Motor neuron (in vitro differentiated cells): ENCODE measurements around the gene CAPN15. TPM values are rescaled to one million over a fixed set of nuclear protein-coding genes. Genes with fewer than 3 reads are reported as not detected.
A peak's percentile ranks its signal among the peaks of the same experiment; 100 is the strongest.

Source experiments
- ATAC-seq, 8 experiments: fragments of 200-7000 bp; cut with Tn5 transposase; replicated peaks in 6 of 8; 2 replicates each; pipeline ENCODE4 v1.8.0; 2021; ENCODE audit warnings: mild to moderate bottlenecking in 8 of 8, moderate library complexity in 8 of 8
- H3K27ac ChIP-seq, 2 donors: fragments of 250-450 bp; sonication (Bioruptor Pico); 2 replicates each; pipeline ENCODE4 v1.9.0; 2021; ENCODE audit warnings: antibody characterized with exemption in 2 of 2, mild to moderate bottlenecking in 2 of 2, moderate library complexity in 1 of 2
- H3K4me1 ChIP-seq, 2 donors: fragments of 250-450 bp; sonication (Bioruptor Pico); replicated peaks in 1 of 2; 2 replicates each; pipeline ENCODE4 v1.6.1; 2021; ENCODE audit warnings: antibody characterized with exemption in 2 of 2, mild to moderate bottlenecking in 2 of 2, moderate library complexity in 1 of 2
- H3K4me3 ChIP-seq, 5 donors: fragments of 250-450 bp; sonication (Bioruptor Pico); 2 replicates each; pipeline ENCODE4 v1.9.0; 2021; ENCODE audit warnings: antibody characterized with exemption in 5 of 5, mild to moderate bottlenecking in 5 of 5, moderate library complexity in 4 of 5
- WGBS, 10 experiments: fragments of 450-650 bp; shearing (Covaris generic); methylation state at CpG; one replicate each; pipeline ENCODE4 v1.0.0; 2022; 5-methylcytosine and 5-hydroxymethylcytosine counted together
- in situ Hi-C, 9 experiments: fragments of 400-800 bp; cut with MboI; loops; one replicate each; pipeline ENCODE4 v1.15.0; 2021; ENCODE audit warnings: low sequenced_read_pairs in 9 of 9, low pct_unique_long_range_greater_than_20kb in 2 of 9; ENCODE audit not compliant: unreplicated experiment in 9 of 9
- total RNA-seq, 8 experiments: library from RNA; unstranded; fragments of 300-600 nt; gene quantifications; 2 replicates each; pipeline versions ENCODE4 v1.2.3 to v1.2.4, GENCODE V29; 2022

Gene CAPN15
- total RNA-seq, 8 experiments from 2014 or later = 7.1 to 46.4 (median 12.7) TPM

DNA sequence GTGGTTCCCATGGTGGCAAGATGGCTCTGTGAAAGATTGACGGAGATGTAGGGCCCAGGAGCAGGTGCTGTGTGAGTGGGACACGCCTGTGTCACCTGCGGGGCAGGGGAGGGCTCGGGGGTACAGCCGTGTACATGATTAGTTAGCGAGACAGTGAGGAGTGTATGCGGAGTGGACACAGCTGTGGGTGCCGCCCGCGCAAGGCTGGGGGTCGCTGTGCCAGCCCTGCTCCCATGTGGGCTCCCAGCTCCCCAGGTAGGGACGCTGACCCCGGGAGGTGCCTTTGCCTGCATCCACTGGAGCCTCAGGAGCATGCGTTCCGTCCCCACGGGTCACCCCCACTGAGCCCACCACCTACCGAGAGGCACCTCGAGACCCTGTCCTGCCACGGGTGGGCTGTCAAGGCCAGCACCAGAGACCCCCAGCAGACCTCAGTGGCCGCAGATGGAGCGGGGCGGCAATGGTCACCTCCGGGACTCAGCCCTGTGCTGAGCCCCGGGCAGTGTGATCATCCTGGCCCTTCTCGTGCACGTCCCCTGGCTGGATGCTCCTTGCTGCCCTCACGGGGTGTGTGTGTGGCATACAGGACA is 7.4 kb downstream of the CAPN15 start:
- Histone ChIP-seq H3K27ac (no peak overlapping the region), H3K4me3 (no peak overlapping the region), H3K4me1 (no peaks in the 10 kb centered on the region)
- ATAC-seq = peak in 6 of 8 experiments; percentile 3 to 53 (median 20)
- WGBS, 10 experiments = 0 to 100% methylated on average over 1 to 2 of the region's 27 CpGs; no CpG with 5 or more reads in 8 of the 10 experiments
- in situ Hi-C loops = no loop called here

DNA sequence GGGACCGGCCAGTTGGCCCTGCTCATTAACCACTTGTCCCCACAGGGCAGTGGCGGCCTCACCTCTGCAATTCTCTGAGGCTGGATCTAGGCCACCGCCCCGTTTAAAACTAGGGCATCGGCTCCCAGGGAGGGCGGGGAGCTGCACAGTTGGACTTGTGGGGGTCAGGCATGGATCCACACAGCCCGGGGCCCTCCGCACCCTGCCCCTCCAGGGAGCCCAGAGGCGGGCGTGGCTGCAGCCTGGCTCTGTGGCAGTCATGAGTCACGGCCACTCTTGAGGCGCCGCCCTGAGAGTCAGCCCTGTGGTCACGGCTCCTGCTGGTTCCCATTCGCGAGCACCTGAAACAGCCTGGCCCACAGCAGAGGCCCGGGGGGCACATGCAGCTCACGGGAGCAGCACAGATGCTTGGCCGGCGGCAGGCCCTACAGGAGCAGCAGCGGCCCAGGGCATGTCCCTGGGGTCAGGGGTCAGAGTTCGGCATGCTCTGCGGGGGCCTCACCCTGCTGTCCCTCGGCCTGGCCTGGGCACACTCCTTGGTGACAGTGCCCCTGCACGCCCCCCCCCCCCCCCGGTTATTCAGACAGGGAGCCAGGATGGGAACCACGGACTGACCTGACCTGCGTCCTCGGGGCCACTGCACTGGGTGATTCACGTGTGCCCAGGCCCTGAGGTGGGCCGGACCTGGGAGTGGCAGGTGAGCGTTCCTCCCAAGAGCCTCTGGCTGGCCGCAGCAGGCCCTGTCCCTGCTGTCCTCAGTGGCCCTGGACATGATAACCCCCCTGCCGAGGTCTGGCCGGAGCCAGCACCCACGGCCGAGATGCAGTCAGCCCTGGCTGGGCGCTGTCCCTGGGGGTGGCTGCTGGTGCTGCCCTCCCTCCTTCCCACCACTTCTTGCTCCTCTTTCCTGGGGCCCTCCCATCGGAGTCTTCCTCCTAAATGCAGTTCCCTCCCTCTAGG is 8.2 kb downstream of the CAPN15 start:
- Histone ChIP-seq H3K27ac (no peak overlapping the region), H3K4me3 (no peak overlapping the region), H3K4me1 (no peaks in the 10 kb centered on the region)
- WGBS, 10 experiments = 90 to 93% (median 91%) methylated on average over 2 to 9 of the region's 39 CpGs; no CpG with 5 or more reads in 7 of the 10 experiments
- in situ Hi-C loops = no loop called here
- ATAC-seq = peak; percentile 5 to 96 (median 50)

DNA sequence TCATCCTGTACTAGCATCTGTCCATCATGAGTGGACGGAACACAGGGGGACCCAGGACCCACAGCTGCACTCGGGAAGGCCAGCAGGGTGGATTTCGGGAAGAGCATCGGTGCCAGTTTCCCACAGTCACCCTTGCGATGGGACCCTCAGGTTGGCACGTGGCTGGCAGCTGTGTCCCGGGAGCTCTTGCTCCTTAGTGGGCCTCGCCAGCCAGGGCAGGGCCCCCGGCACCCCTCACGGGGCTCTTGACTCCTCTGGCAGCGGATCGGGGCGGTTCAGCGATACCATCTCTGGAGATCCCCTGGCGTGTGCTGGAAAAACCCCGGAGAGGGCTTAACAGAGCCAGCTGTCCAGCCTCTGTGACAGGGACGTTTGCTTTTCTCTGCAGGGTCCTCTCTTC is 9.2 kb downstream of the CAPN15 start:
- Histone ChIP-seq H3K4me1 (no peaks in the 10 kb centered on the region), H3K27ac (no peak overlapping the region), H3K4me3 (no peak overlapping the region)
- 50 to 100% (median 100%) methylated on average over 1 to 3 of the region's 17 CpGs; no CpG with 5 or more reads in 5 of the 10 experiments for WGBS, 10 experiments
- no peak for ATAC-seq
- in situ Hi-C loops = no loop called here

DNA sequence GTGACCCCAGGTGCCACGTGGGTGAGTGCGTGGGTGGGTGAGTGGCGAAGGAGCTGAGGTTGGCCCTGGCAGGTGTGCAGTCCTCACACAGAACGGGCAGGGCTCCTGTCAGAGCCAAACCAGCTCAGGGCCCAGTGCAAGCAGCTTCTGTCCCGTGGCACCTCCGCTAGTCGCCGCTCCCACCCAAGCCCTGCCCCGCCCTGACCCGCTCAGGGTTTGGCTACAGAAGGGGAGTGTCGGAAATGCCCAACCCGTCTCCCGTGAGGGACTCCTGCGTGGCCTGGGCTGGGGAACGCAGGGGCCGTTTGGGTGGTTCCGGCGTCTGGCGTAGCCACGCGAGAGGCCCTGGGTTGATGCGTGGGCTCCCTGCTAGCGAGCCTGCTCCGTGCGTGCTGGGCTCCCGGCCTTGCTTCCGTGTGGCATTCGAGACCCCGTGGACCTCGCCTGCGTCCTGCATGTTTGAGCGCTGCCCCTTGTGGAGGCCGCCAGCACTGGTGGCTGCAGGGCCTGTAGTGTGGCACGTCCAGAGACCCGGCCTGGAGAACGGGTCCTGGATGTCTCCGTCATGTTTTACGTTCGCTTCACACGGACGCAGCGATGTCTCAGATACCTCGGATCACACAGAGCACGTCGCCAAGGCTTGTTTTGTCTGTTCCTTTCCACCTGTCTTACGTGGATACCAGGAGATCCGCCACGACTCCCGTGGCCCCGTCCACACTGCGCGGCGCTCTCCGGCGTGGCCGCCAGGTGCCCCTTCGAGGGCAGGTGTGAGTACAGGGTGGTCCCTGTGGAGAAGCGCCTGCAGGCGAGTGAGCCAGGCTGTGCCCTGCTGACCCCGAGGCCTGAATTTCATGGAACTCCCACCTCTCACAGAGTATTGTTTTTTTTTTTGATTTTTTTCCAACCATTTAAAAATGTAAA is 10.2 kb downstream of the CAPN15 start:
- whole genome bisulfite sequencing, 10 experiments = 80 to 100% (median 98%) methylated on average over 1 to 24 of the region's 60 CpGs; no CpG with 5 or more reads in 5 of the 10 experiments
- ATAC-seq = peak in 1 of 8 experiments; percentile 3
- H3K4me3 ChIP-seq = no peak overlapping the region
- in situ Hi-C loops = no loop called here
- H3K4me1 ChIP-seq = no peaks in the 10 kb centered on the region
- H3K27ac ChIP-seq = no peak overlapping the region

DNA sequence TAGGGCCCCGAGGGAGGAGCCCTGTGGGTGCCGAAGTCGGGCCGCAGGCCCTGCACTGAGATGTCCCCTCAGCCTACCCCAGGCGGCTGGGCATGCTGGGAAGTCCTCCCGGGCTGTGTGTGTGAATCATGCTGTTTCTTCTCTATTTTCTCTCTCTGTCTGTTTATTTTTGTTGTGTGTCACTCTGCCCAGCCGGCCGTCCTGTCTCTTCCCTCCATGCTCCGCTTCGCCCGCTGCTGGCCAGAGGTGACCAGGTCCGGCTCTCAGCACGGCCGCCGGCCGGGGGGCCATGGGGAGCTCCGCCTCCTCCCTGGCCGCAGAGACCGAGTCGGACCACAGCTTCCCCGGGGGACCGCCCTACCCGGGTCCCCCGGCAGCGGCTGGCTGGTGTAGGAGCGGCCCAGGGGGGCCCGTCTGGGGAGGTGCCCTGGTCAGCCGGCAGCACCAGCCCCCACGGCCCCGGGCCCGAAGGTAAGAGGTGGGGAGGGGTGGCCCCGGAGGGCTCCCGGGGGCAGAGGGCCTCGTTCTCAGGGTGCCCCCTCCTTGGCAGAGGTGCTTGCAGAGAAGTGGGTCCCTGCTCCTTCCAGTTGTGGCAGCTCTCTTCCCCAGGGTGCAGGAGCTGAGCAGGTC is 12.5 kb downstream of the CAPN15 start:
- WGBS, 10 experiments = 87 to 100% (median 96%) methylated on average over 1 to 4 of the region's 34 CpGs; no CpG with 5 or more reads in 6 of the 10 experiments
- H3K27ac ChIP-seq = no peak overlapping the region
- peaks cover 0 to 4% of the 10 kb centered on the region in 2 donors for H3K4me1 ChIP-seq
- in situ Hi-C loops = no loop called here
- H3K4me3 ChIP-seq = no peak overlapping the region
- peak in 1 of 8 experiments; percentile 5 for ATAC-seq

DNA sequence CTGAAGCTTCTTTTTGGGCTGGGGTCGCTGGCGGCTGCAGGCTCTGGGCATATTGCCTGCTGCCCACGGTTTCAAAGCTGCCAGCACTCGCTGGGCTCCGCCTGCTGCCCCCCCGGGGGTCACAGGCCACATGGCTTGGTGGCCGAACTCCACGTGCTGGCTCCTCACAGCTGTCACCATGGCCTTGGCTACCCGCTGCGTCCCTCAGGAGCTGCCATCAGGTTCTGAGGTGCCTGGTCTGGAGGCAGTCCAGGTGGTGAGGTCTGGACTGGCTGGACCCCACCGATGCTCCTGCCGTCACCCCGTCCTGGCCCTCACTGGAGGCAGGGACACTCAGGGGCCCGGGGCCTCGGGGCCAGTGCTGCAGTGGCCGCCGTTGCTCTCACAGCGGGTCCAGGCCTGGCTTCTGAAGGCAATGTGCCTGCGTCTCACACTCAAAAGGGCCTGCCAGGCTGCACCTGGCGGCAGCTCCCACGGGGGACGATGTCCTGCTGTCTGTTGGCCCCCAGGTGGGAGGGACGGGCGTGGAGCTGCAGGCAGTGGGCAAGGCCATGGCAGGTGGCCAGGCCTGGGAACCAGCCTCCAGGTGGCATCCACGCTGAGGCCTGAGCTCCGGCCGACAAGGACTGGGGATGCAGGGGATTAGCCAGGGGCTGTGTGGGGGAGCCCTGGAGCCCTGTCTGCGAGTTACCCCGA is 13.3 kb downstream of the CAPN15 start:
- Histone ChIP-seq H3K4me3 (no peak overlapping the region), H3K4me1 (peaks cover 0 to 4% of the 10 kb centered on the region in 2 donors), H3K27ac (no peak overlapping the region)
- no peak for ATAC-seq
- in situ Hi-C loops = no loop called here
- WGBS, 10 experiments = 97 to 100% methylated on average over 1 to 11 of the region's 29 CpGs; no CpG with 5 or more reads in 8 of the 10 experiments

DNA sequence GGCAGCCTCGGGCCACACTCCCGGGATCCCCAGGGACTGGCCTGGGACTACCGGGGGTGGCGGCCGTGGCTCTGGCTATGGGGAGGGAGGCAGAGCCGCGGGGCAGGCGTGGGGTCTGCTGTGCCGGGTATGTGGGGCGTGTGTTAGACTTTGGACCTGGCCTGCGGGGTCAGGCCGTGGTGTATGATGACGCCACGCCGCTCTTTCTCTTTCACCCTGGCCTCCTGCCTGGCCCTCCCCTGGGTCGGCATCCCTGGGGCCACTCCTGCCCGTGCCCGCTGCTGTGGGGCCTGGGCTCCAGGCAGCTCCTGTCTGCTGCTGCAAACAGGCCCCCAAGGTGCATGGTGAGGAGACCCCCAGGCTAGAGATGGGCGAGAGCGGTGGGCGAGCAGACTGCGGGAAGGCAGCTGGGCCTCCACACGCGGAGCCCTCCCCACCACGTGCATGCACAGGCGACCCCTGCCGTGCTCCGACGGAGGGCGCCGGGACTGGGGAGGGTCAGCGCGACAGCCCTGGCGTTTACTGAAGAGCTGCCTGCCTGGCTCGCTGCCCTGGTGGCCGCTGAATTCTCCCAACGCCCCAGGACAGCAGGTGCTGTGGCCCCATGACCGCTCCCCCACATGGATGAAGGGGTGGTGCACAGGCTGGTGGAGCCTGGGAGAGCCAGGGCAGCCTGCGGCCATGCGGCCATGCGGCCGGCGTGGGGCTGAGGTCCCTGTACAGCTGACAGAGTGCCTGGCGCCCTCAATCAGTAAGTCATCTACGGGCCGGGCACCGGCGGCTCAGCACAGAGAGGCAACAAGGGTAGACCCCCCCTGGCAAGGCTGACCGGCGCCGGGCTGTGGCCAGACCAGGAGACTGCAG is 16.0 kb downstream of the CAPN15 start:
- no peak overlapping the region for H3K4me3 ChIP-seq
- peaks cover 4 to 7% of the 10 kb centered on the region in 2 donors for H3K4me1 ChIP-seq
- WGBS, 10 experiments = 71 to 93% (median 80%) methylated on average over 4 to 18 of the region's 51 CpGs; no CpG with 5 or more reads in 5 of the 10 experiments
- in situ Hi-C loops = no loop called here
- no peak for ATAC-seq
- H3K27ac ChIP-seq = no peak overlapping the region

DNA sequence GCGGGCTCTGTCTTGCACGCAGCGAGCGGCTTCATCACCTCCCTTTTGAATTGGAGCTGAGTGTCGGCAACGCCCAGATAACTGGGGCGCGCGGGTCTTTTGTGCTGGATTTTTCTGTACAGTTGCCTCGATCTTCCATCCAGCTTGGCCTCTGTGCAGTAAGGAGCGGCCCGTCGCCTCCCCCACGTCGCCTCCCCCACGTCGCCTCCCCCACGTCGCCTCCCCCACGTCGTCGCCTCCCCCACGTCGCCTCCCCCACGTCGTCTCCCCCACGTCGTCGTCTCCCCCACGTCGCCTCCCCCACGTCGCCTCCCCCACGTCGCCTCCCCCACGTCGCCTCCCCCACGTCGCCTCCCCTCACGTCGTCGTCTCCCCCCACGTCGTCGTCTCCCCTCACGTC is 17.0 kb downstream of the CAPN15 start:
- H3K27ac ChIP-seq = no peak overlapping the region
- no peak overlapping the region for H3K4me3 ChIP-seq
- no peak for ATAC-seq
- in situ Hi-C loops = no loop called here
- peaks cover 4 to 7% of the 10 kb centered on the region in 2 donors for H3K4me1 ChIP-seq
- WGBS, 10 experiments = 73 to 90% (median 81%) methylated on average over 2 to 7 of the region's 46 CpGs; no CpG with 5 or more reads in 7 of the 10 experiments

DNA sequence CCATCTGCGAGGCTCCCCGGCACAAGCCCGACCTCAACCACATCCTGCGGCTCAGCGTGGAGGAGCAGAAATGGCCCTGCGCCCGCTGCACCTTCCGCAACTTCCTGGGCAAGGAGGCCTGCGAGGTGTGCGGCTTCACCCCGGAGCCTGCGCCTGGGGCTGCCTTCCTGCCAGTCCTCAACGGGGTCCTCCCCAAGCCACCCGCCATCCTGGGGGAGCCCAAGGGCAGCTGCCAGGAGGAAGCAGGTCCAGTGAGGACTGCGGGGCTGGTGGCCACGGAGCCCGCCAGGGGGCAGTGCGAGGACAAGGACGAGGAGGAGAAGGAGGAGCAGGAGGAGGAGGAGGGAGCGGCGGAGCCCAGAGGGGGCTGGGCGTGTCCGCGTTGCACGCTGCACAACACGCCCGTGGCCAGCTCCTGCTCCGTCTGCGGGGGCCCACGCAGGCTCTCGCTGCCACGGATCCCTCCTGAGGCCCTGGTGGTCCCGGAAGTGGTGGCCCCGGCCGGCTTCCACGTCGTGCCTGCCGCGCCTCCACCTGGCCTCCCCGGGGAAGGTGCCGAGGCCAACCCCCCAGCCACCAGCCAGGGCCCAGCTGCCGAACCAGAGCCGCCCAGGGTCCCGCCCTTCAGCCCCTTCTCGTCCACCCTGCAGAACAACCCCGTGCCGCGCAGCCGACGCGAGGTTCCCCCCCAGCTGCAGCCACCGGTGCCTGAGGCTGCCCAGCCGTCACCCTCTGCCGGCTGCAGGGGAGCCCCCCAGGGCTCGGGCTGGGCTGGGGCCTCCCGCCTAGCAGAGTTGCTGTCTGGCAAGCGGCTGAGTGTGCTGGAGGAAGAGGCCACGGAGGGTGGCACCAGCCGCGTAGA is 19.6 kb downstream of the CAPN15 start:
- ATAC-seq = peak in 7 of 8 experiments; percentile 80 to 88 (median 83)
- WGBS, 10 experiments = 80 to 100% (median 80%) methylated on average over 1 to 2 of the region's 60 CpGs; no CpG with 5 or more reads in 7 of the 10 experiments

DNA sequence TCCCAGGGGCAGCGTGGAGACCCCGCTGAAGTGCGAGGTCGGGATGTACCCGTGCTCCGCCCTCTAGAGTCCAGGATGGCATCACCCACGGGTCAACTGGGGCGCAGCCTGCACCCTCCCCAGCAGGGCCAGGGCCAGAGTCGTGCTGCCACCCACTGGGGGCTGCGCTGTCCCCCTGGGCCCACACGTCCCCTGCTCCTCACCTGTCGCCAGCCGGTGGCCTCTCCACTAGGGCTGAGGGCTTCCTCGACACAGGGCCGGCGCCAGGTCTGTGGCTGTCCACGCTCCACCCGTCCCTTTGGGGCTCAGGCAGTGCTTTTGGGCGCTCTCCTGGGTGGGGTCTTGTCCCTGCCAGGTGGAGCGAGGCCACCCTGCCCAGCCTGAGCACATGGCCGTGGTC is 21.1 kb downstream of the CAPN15 start:
- peaks cover 3 to 7% of the 10 kb centered on the region in 2 donors for H3K4me1 ChIP-seq
- ATAC-seq = no peak
- H3K27ac ChIP-seq = no peak overlapping the region
- H3K4me3 ChIP-seq = no peak overlapping the region
- WGBS, 10 experiments = 80 to 92% methylated on average over 1 to 5 of the region's 21 CpGs; no CpG with 5 or more reads in 8 of the 10 experiments
- in situ Hi-C loops = no loop called here

More for the DNA sequence above, 19.6 kb downstream of the CAPN15 start:
- in situ Hi-C loops = no loop called here
- H3K4me3 ChIP-seq = no peak overlapping the region
- peaks cover 4 to 7% of the 10 kb centered on the region in 2 donors for H3K4me1 ChIP-seq
- peak overlapping the region in 1 of 2 donors; percentile 46 for H3K27ac ChIP-seq
